HepG2 (cell line): Measurements from ENCODE around the gene TBC1D3K. TPM values are rescaled to one million over a fixed set of nuclear protein-coding genes. Genes with fewer than 3 reads are reported as not detected.

Experiments
- CHCHD3 ChIP-seq: sonication (generic); formaldehyde crosslinking; IDR thresholded peaks from 2 replicates; pipeline ENCODE4 v1.8.0; 2022; ENCODE audit warnings: mild to moderate bottlenecking, missing genetic modification reagents, moderate library complexity
- FOXK1 ChIP-seq: sonication (generic); formaldehyde crosslinking; IDR thresholded peaks from 2 replicates; pipeline ENCODE4 v1.4.0; 2020; ENCODE audit warnings: low read depth, missing genetic modification reagents, borderline replicate concordance
- HNF1B ChIP-seq: sonication (generic); formaldehyde crosslinking; IDR thresholded peaks from 2 replicates; pipeline ENCODE4 v1.5.1; 2020; ENCODE audit warnings: mild to moderate bottlenecking, moderate library complexity, missing genetic modification reagents
- ISX ChIP-seq: sonication (generic); formaldehyde crosslinking; conservative IDR thresholded peaks from 2 replicates; pipeline ENCODE4 v1.5.0; 2020; ENCODE audit warnings: missing genetic modification reagents
- NCOA1 ChIP-seq: sonication (generic); formaldehyde crosslinking; IDR thresholded peaks from 2 replicates; pipeline ENCODE4 v1.9.0; 2021; ENCODE audit warnings: missing genetic modification reagents
- NFRKB ChIP-seq: fragments of 450-650 bp; IDR thresholded peaks from 2 replicates; pipeline ENCODE4 v1.6.1; 2017
- PBX2 ChIP-seq: IDR thresholded peaks from 2 replicates; pipeline ENCODE4 v1.6.1; 2016; ENCODE audit warnings: control low read depth
- RARG ChIP-seq: sonication (generic); formaldehyde crosslinking; IDR thresholded peaks from 2 replicates; pipeline ENCODE4 v1.4.0; 2020; ENCODE audit warnings: low read depth, mild to moderate bottlenecking, missing genetic modification reagents
- REST ChIP-seq, 2 experiments: IDR thresholded peaks; 2 replicates each; pipeline ENCODE4 v1.6.1; 2011 to 2012; ENCODE audit warnings: low read length in 2 of 2, borderline replicate concordance in 1 of 2, low read depth in 1 of 2, mild to moderate bottlenecking in 1 of 2, moderate library complexity in 1 of 2
- RFX5 ChIP-seq: IDR thresholded peaks from 2 replicates; pipeline ENCODE4 v1.6.1; 2011; ENCODE audit warnings: low read depth, low read length, improper control_type of control experiment
- RNF219 ChIP-seq: sonication (generic); formaldehyde crosslinking; IDR thresholded peaks from 2 replicates; pipeline ENCODE4 v1.5.0; 2020; ENCODE audit warnings: mild to moderate bottlenecking, missing genetic modification reagents
- SNAI1 ChIP-seq: sonication (generic); formaldehyde crosslinking; IDR thresholded peaks from 2 replicates; pipeline ENCODE4 v1.5.0; 2020; ENCODE audit warnings: mild to moderate bottlenecking, missing genetic modification reagents, borderline replicate concordance
- ZNF335 ChIP-seq: sonication (generic); formaldehyde crosslinking; IDR thresholded peaks from 2 replicates; pipeline ENCODE4 v1.4.0; 2020; ENCODE audit warnings: missing genetic modification reagents
- ZNF512B ChIP-seq: sonication (generic); formaldehyde crosslinking; IDR thresholded peaks from 2 replicates; pipeline ENCODE4 v1.5.1; 2020; ENCODE audit warnings: missing genetic modification reagents, mild to moderate bottlenecking, borderline replicate concordance
- ZNF563 ChIP-seq: sonication (generic); formaldehyde crosslinking; IDR thresholded peaks from 2 replicates; pipeline ENCODE4 v1.8.0; 2022; ENCODE audit warnings: mild to moderate bottlenecking, moderate library complexity, missing genetic modification reagents
- ZNF615 ChIP-seq: sonication (generic); formaldehyde crosslinking; IDR thresholded peaks from 2 replicates; pipeline ENCODE4 v1.5.0; 2020; ENCODE audit warnings: mild to moderate bottlenecking, missing genetic modification reagents, borderline replicate concordance
- ZNF660 ChIP-seq: sonication (generic); formaldehyde crosslinking; IDR thresholded peaks from 2 replicates; pipeline ENCODE4 v1.5.1; 2020; ENCODE audit warnings: mild to moderate bottlenecking, low read depth, missing genetic modification reagents, borderline replicate concordance
- ZNF672 ChIP-seq: sonication (generic); formaldehyde crosslinking; IDR thresholded peaks from 2 replicates; pipeline ENCODE4 v1.8.1; 2022; ENCODE audit warnings: missing genetic modification reagents
- ZNF678 ChIP-seq: sonication (generic); formaldehyde crosslinking; IDR thresholded peaks from 2 replicates; pipeline ENCODE4 v1.4.0; 2020; ENCODE audit warnings: mild to moderate bottlenecking, missing genetic modification reagents
- ZNF761 ChIP-seq: sonication (generic); formaldehyde crosslinking; conservative IDR thresholded peaks from 2 replicates; pipeline ENCODE4 v1.4.0; 2020; ENCODE audit warnings: mild to moderate bottlenecking, missing genetic modification reagents
- polyA plus RNA-seq, 8 experiments: library from polyadenylated mRNA; depleted of rRNA in 3 of 8; stranded (reverse) in 7 of 8; unstranded in 1 of 8; fragments of >200 nt; fragmentation: Illumina TruSeq in 4 of 8; extraction: Trizol in 4 of 8; gene quantifications; 2 replicates each; pipeline versions ENCODE4 v1.2.1 to v1.2.3, GENCODE V29; 2011 to 2016; ENCODE audit warnings: low read depth in 4 of 8, missing spikeins in 1 of 8, mixed read lengths in 1 of 8; ENCODE audit not compliant: insufficient read depth in 1 of 8
- total RNA-seq, 5 experiments: library from RNA; depleted of rRNA; stranded (reverse); fragments of >200 nt; fragmentation: Illumina TruSeq; extraction: Trizol; gene quantifications; 2 replicates each; pipeline ENCODE4 v1.2.3, GENCODE V29; 2016; ENCODE audit warnings: low read depth in 1 of 5

TBC1D3K gene
- total and polyA plus RNA-seq, 2 of the 13 experiments (the other 11 are each of a cell fraction or from before 2014, with no cell fraction given), result not detected

- TF ChIP-seq PBX2 (CRISPR knock-in tag) (no peak), SNAI1 (CRISPR knock-in tag) (no peak), FOXK1 (0 out of 2 replicates have a peak, but pooled peaks have one; percentile 69), ZNF660 (no peak), RNF219 (CRISPR knock-in tag) (no peak), ISX (CRISPR knock-in tag) (no peak), ZNF678 (CRISPR knock-in tag) (no peak), ZNF615 (CRISPR knock-in tag) (no peak), HNF1B (CRISPR knock-in tag) (no peak), NCOA1 (CRISPR knock-in tag) (no peak), ZNF512B (CRISPR knock-in tag) (no peak), NFRKB (no peak), ZNF672 (CRISPR knock-in tag) (no peak), CHCHD3 (CRISPR knock-in tag) (no peak), ZNF761 (CRISPR knock-in tag) (no peak), RFX5 (no peak), ZNF335 (CRISPR knock-in tag) (no peak), REST (IDR thresholded peaks at IDR 0.05; ENCODE audit: borderline replicate concordance in 1 of 2, low read depth in 1 of 2, low read length in 2 of 2) (no peak), ZNF563 (CRISPR knock-in tag) (no peak), RARG (CRISPR knock-in tag) (no peak)
These were observed 39.1 kb upstream of the TBC1D3K start (continued) for GRCh38 chr17:37885136-37885535.
